GM23248 (cell line): Measurements from ENCODE around the gene NUP107. TPM values are rescaled to one million over a fixed set of nuclear protein-coding genes. Genes with fewer than 3 reads are reported as not detected.

Source experiments
- DNase-seq: peaks from one replicate; pipeline ENCODE4 v3.0.0-alpha.2; 2015
- H2AFZ ChIP-seq: fragments of 200-600 bp; sonication (generic); 2 replicates; pipeline ENCODE4 v1.6.1; 2016; ENCODE audit warnings: antibody characterized with exemption
- H3F3A ChIP-seq: fragments of 200-600 bp; sonication (generic); 2 replicates; pipeline ENCODE4 v1.6.1; 2016; ENCODE audit warnings: mild to moderate bottlenecking, antibody characterized with exemption, mixed run types; ENCODE audit not compliant: insufficient read depth
- H3K27ac ChIP-seq: fragments of 200-600 bp; sonication (generic); 2 replicates; pipeline ENCODE4 v1.5.1; 2016; ENCODE audit warnings: mild to moderate bottlenecking
- H3K27me3 ChIP-seq: fragments of 200-600 bp; sonication (generic); replicated peaks from 2 replicates; pipeline ENCODE4 v1.6.1; 2016; ENCODE audit warnings: mild to moderate bottlenecking; ENCODE audit not compliant: insufficient read depth
- H3K36me3 ChIP-seq: fragments of 200-600 bp; sonication (generic); 2 replicates; pipeline ENCODE4 v1.6.1; 2016; ENCODE audit warnings: low read depth, mild to moderate bottlenecking
- H3K4me1 ChIP-seq: fragments of 200-600 bp; sonication (generic); 2 replicates; pipeline ENCODE4 v1.6.1; 2016; ENCODE audit warnings: mild to moderate bottlenecking; ENCODE audit not compliant: insufficient read depth
- H3K4me2 ChIP-seq: fragments of 200-600 bp; sonication (generic); one replicate; pipeline ENCODE4 v1.6.1; 2016; ENCODE audit warnings: mild to moderate bottlenecking; ENCODE audit not compliant: unreplicated experiment
- H3K4me3 ChIP-seq: fragments of 200-600 bp; sonication (generic); 2 replicates; pipeline ENCODE4 v1.5.1; 2016; ENCODE audit warnings: mild to moderate bottlenecking
- H3K79me2 ChIP-seq: fragments of 200-600 bp; sonication (generic); 2 replicates; pipeline ENCODE4 v1.6.1; 2016; ENCODE audit warnings: mild to moderate bottlenecking; ENCODE audit not compliant: insufficient read depth
- H3K9ac ChIP-seq: fragments of 200-600 bp; sonication (generic); 2 replicates; pipeline ENCODE4 v1.6.1; 2016; ENCODE audit warnings: mild to moderate bottlenecking
- H3K9me2 ChIP-seq: fragments of 200-600 bp; sonication (generic); 2 replicates; pipeline ENCODE4 v1.6.1; 2016; ENCODE audit warnings: mixed run types, mild to moderate bottlenecking, moderate library complexity; ENCODE audit not compliant: insufficient read depth
- H3K9me3 ChIP-seq: fragments of 200-600 bp; sonication (generic); one replicate; pipeline ENCODE4 v1.6.1; 2017; ENCODE audit warnings: low read depth
- H4K20me1 ChIP-seq: fragments of 200-600 bp; sonication (generic); 2 replicates; pipeline ENCODE4 v1.6.0; 2016; ENCODE audit not compliant: insufficient read depth
- EZH2 ChIP-seq: fragments of 200-600 bp; sonication (generic); IDR thresholded peaks from 2 replicates; pipeline ENCODE4 v1.6.1; 2018; ENCODE audit warnings: antibody characterized with exemption, mild to moderate bottlenecking; ENCODE audit not compliant: insufficient read depth, poor library complexity, severe bottlenecking
- EZH2phosphoT487 ChIP-seq: fragments of 200-600 bp; sonication (generic); IDR thresholded peaks from 2 replicates; pipeline ENCODE4 v1.6.1; 2018; ENCODE audit warnings: antibody characterized with exemption, moderate library complexity, mild to moderate bottlenecking, low read depth; ENCODE audit not compliant: insufficient read depth
- WGBS, 2 experiments: methylation state at CpG; one replicate each; pipeline ENCODE4 v1.1.6; 2015 to 2017; ENCODE audit warnings: low lambda C conversion rate in 2 of 2, low coverage in 1 of 2; ENCODE audit errors: missing lambda C conversion rate in 2 of 2; 5-methylcytosine and 5-hydroxymethylcytosine counted together
- in situ Hi-C: fragments of 300-500 bp; cut with MboI; formaldehyde crosslinking; loops from 2 replicates; pipeline ENCODE4 v1.15.0; 2020
- polyA plus RNA-seq: library from polyadenylated mRNA; unstranded; fragments of >200 nt; fragmentation: Nextera tagmentation; extraction: Ambion mirVana; gene quantifications from 2 replicates; pipeline ENCODE4 v1.2.1, GENCODE V29; 2016
- total RNA-seq: library from RNA; depleted of rRNA; stranded (reverse); fragments of >200 nt; shearing (Covaris generic); gene quantifications from 2 replicates; pipeline ENCODE4 v1.2.3, GENCODE V29; 2014

Gene NUP107
- total and polyA plus RNA-seq, 2 experiments from 2014 or later = 29.4 to 40.1 TPM

- H3K36me3 ChIP-seq = no peaks in the 10 kb centered on the region
- H3K4me1 ChIP-seq = peaks cover 27% of the 10 kb centered on the region
- H3K4me3 ChIP-seq = no peak overlapping the region
- H3K4me2 ChIP-seq = no peak overlapping the region
- H3K27me3 ChIP-seq = no peaks in the 10 kb centered on the region
- no peaks in the 10 kb centered on the region for H3K9me2 ChIP-seq
- H3K27ac ChIP-seq = peak overlapping the region; percentile 21; the same call in 1 of the 2 replicates
- peaks cover 19% of the 10 kb centered on the region for H3F3A ChIP-seq
- H4K20me1 ChIP-seq = no peaks in the 10 kb centered on the region
- no peaks in the 10 kb centered on the region for H3K79me2 ChIP-seq
- no peak for TF ChIP-seq EZH2
- TF ChIP-seq EZH2phosphoT487 = no peak
- peak; percentile 60 for DNase-seq
- no peaks in the 10 kb centered on the region for H3K9me3 ChIP-seq
- no peak overlapping the region for H3K9ac ChIP-seq
- 14 to 33% methylated on average over 2 of the region's 2 CpGs for WGBS, 2 experiments
- in situ Hi-C loops = no loop called here
- H2AFZ ChIP-seq = 0 out of 2 replicates have a peak overlapping the region, but pooled peaks have one; percentile 5
Observed at GRCh38 chr12:68785358-68785757, 98.6 kb downstream of the NUP107 start.

DNA sequence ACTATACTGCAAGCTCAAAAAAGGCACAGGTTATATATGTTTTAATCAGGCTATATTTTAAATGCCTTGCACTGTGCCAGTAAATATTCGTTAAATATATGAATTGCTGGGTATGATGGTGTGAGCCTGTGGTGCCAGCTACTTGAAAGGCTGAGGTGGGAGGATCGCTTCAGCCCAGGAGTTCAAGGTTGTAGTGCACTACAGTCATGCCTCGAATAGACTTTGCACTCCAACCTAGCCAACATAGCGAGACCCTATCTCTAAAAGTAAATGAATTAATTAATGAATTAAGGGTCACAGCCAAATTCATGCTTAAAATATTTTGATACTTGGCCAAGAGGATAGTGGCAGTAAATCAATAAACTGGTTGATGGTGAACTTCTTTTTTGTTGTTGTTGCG lies 99.0 kb downstream of the NUP107 start:
- no peak for DNase-seq
- Histone ChIP-seq H4K20me1 (no peaks in the 10 kb centered on the region), H3K27me3 (no peaks in the 10 kb centered on the region), H3K27ac (0 out of 2 replicates have a peak overlapping the region, but pooled peaks have one; percentile 21), H3K36me3 (no peaks in the 10 kb centered on the region), H2AFZ (0 out of 2 replicates have a peak overlapping the region, but pooled peaks have one; percentile 5), H3K4me1 (peaks cover 27% of the 10 kb centered on the region), H3K9me2 (no peaks in the 10 kb centered on the region), H3K79me2 (no peaks in the 10 kb centered on the region), H3K9me3 (no peaks in the 10 kb centered on the region), H3K9ac (no peak overlapping the region), H3K4me2 (no peak overlapping the region), H3F3A (peaks cover 19% of the 10 kb centered on the region), H3K4me3 (no peak overlapping the region)
- 81 to 88% methylated on average over 5 of the region's 5 CpGs for WGBS, 2 experiments
- TF ChIP-seq EZH2phosphoT487 = no peak
- TF ChIP-seq EZH2 = no peak
- in situ Hi-C loops = no loop called here

GRCh38 chr12:68786929-68787328 lies 100.2 kb downstream of the NUP107 start:
- in situ Hi-C loops = no loop called here
- Histone ChIP-seq H3K79me2 (no peaks in the 10 kb centered on the region), H3F3A (peaks cover 19% of the 10 kb centered on the region), H2AFZ (peak overlapping the region; percentile 76), H3K27ac (peak overlapping the region; percentile 85), H4K20me1 (no peaks in the 10 kb centered on the region), H3K36me3 (no peaks in the 10 kb centered on the region), H3K9ac (peak overlapping the region; percentile 64; the same call in 1 of the 2 replicates), H3K4me3 (no peak overlapping the region), H3K27me3 (no peaks in the 10 kb centered on the region), H3K4me1 (peaks cover 27% of the 10 kb centered on the region), H3K9me3 (no peaks in the 10 kb centered on the region), H3K4me2 (no peak overlapping the region), H3K9me2 (no peaks in the 10 kb centered on the region)
- DNase-seq = peak; percentile 21
- WGBS, 2 experiments = 97 to 99% methylated on average over 2 of the region's 2 CpGs
- TF ChIP-seq EZH2phosphoT487 (no peak), EZH2 (no peak)

- Histone ChIP-seq H2AFZ (no peak overlapping the region), H3K9me3 (no peaks in the 10 kb centered on the region), H4K20me1 (no peaks in the 10 kb centered on the region), H3K27me3 (no peaks in the 10 kb centered on the region), H3K9me2 (no peaks in the 10 kb centered on the region), H3K4me2 (no peak overlapping the region), H3K4me3 (no peak overlapping the region), H3K79me2 (no peaks in the 10 kb centered on the region), H3F3A (peaks cover 19% of the 10 kb centered on the region), H3K27ac (no peak overlapping the region), H3K36me3 (no peaks in the 10 kb centered on the region), H3K9ac (no peak overlapping the region), H3K4me1 (peaks cover 27% of the 10 kb centered on the region)
- 85 to 91% methylated on average over 3 of the region's 3 CpGs for WGBS, 2 experiments
- no peak for DNase-seq
- TF ChIP-seq EZH2 (no peak), EZH2phosphoT487 (no peak)
- in situ Hi-C loops = no loop called here
Observed at GRCh38 chr12:68788554-68789143, 101.9 kb downstream of the NUP107 start.
